Tibial nerve (tissue), 4 donors: ENCODE results near the gene CARNS1.

Source experiments
- EP300 ChIP-seq, 2 donors: sonication (generic); formaldehyde crosslinking; IDR thresholded peaks; one replicate each; pipeline ENCODE4 v1.6.1; 2017; ENCODE audit warnings: antibody characterized with exemption in 2 of 2, mild to moderate bottlenecking in 1 of 2
- POLR2A ChIP-seq, 2 donors: fragments of 450-650 bp; IDR thresholded peaks; one replicate each; pipeline ENCODE4 v1.6.1; 2017; ENCODE audit warnings: antibody characterized with exemption in 2 of 2, mild to moderate bottlenecking in 2 of 2, moderate library complexity in 2 of 2
- TF ChIP-seq, protein P1 (sequence below), 5 experiments: fragments of 200-600 bp in 3 of 5; fragments of 450-650 bp in 2 of 5; sonication (generic) in 3 of 5; IDR thresholded peaks; one replicate each; pipeline ENCODE4 v1.5.1; 2016 to 2019; ENCODE audit warnings: antibody characterized with exemption in 5 of 5, mild to moderate bottlenecking in 3 of 5, moderate library complexity in 2 of 5

DNA sequence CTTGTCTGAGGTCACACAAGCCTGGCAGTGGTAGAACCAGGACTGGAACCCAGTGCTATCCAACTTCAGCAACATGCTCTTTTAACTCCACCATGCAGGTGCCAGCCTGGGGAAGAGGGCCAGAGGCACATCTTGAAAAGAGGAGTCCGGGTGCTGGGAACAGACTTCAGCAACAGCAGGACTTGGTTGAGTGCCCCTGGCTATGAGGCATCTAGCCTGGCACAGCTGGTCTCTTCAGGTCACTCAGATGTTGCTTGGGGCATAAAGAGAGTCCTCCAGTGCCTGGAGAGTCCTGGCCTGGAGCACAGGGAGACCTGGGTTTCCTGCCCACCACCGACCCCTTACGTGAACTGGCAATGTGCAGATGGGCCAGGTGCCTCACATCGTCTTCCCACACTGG is 36.9 kb upstream of the CARNS1 start:
- TF ChIP-seq, protein P1, sequence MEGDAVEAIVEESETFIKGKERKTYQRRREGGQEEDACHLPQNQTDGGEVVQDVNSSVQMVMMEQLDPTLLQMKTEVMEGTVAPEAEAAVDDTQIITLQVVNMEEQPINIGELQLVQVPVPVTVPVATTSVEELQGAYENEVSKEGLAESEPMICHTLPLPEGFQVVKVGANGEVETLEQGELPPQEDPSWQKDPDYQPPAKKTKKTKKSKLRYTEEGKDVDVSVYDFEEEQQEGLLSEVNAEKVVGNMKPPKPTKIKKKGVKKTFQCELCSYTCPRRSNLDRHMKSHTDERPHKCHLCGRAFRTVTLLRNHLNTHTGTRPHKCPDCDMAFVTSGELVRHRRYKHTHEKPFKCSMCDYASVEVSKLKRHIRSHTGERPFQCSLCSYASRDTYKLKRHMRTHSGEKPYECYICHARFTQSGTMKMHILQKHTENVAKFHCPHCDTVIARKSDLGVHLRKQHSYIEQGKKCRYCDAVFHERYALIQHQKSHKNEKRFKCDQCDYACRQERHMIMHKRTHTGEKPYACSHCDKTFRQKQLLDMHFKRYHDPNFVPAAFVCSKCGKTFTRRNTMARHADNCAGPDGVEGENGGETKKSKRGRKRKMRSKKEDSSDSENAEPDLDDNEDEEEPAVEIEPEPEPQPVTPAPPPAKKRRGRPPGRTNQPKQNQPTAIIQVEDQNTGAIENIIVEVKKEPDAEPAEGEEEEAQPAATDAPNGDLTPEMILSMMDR (IDR thresholded peaks at IDR 0.05) = no peak
- no peak for TF ChIP-seq POLR2A (IDR thresholded peaks at IDR 0.05)
- no peak for TF ChIP-seq EP300 (IDR thresholded peaks at IDR 0.05)
